CD4-positive, alpha-beta T cell treated with Interleukin-21 for 1 hour (primary cell): ENCODE data around the gene PREP.
"Not testable (repeated sequence)": the region's sequence is repeated elsewhere in the genome, so short reads cannot be mapped to it uniquely, and the experiment has no call there.

Experiments used
- DNase-seq: peaks from one replicate; pipeline ENCODE4 v3.0.0-alpha.2; 2020

Gene PREP

DNA sequence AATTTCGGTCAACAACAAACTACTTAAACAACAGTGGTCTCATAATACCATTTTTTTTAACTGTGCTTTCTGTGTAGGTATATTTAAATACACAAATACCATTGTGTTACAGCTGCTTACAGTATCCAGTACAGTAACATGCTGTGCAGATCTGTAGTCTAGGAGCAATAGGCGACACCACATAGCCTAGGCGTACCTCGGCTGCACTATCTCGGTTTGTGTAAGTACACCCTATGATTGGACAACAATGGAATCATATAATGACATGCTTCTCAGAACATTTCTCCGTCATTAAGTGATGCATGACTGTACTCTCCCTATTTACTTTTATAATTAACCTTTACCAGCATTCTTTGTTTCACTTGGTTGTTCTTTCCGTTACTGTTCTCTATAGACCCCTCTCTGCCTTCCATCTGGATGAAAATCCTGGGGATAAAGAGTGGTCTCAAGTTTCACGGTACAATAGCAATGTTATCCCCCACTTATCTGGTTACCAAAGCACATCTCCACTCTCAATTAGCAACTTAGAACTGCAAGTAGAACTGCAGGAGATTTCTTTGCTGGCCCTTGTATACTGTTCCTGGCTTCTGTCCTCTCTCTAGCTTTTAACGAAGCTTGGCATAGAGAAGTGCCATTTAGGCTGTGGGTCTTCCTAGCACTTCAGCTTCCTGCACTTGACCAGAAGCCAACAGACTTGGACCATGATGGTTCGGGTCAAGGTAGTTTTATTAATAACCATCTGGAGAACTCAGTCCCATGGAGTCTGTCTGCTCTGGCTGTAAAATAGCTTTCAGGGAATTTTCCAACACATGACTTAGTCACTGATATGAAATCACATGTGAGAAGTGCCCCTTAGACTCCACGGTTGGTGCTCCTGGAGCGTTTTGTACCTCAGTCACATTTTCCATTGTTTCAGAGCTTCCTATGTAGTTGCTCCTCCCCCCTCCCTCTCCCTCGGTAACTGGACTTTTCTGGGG is 142.7 kb downstream of the PREP start:
- DNase-seq = no peak

DNA sequence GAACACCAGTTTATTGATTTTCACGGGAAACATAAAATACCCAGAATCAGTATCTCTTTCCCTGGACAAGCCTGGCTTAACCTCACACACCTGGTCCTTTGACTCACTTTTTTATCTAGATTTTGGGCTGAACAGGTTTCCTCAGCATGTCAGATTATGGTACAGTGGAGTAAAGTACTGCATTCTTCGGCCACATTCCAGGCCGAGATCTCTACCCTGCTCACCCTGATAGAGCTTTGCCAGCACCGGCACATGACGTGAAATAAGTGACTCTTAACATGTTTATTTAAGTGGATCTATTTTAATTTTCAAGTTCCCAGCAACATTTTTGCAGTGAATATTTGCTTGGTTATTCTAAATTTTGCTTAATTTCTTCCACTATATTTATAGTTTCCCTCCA is 144.1 kb downstream of the PREP start:
- DNase-seq = no peak

DNA sequence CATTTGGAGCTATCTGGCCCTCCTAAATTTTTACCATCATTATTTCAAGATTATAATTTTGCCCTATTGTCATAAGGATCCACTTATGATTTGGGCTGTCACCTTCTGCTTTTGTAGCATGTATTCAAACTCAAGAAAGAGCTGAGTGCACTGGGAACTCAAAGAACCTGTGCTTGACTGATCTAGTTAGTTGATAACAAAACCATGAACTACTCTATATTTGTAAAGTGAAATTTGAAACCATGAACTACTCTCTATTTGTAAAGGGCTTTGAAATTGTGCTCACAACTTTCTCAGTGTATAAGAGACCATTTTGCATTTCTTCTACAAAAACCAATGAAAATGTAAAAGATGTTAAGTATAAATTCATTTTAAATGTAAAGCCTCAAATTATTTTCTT is 145.5 kb downstream of the PREP start:
- DNase-seq = no peak

DNA sequence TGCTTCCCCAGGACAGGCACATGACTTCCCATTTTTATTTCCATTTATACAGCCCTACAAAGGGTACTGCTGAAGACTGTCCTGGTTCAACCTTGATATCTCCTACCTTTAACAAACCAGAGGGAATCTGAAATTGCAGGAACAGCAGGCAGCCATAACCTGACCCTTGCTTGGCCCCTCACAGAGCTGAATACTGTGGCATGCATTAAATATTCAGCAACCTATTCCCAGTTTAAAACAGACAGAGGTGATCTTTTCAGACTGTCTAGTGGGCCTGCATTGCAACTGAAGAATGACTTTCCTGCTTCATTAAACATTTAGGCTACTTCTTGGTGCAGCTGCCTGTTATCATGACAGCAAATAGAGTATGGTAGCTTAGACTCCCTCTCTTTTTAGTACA is 146.3 kb downstream of the PREP start:
- DNase-seq = no peak

DNA sequence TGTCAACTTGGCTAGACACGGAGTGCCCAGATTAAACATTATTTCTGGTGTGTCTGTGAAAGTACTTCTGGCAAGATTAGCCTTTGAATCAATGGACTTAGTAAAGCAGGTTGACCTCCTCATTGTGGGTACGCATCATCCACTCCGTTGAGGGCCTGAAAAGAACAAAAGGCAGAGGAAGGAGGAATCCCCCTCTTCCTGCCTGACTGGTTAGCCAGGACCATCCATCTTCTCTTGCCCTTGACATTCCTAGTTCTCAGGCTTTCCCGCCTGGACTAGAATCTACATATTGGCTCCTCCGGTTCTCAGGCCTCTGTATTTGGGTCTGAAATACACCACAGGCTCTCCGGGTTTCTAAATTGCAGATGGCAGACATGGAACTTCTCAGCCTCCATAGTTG is 149.1 kb downstream of the PREP start:
- no peak for DNase-seq

DNA sequence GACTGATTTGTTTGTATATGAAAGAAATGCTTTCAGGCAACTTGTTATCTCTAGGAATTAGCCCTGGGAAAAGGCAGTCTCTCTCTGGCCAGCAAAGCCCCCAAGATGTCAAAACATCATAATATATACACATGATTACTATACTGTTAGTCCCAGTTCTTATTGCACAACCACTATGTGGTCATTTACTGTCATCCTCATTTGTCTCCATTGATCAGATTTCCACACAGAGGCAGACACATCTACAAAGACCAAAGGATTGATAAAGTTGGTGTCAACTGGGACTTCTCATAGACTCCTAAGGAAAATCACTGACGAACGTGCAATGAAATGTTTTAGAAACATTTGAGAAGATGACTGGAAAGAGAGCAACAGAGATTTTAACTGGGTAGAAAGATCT is 151.2 kb downstream of the PREP start:
- DNase-seq = no peak

DNA sequence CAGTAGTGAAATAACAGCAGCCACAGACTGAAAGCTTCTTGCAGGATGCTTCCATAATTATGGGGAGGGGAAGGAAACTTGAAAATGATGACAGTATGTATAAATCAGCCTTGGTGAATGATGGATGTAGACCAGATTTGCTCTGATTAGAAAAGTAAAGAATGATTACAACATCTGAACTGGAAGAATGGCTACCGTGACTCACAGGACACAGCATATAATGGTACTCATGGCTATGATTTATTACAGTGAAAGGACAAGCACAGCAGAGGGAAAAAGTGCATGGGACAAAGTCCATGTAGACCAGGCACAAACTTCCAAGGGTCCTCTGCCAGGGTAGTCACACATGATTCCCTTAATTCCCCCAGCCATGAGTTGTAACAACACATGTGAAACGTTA is 152.3 kb downstream of the PREP start:
- no peak for DNase-seq

DNA sequence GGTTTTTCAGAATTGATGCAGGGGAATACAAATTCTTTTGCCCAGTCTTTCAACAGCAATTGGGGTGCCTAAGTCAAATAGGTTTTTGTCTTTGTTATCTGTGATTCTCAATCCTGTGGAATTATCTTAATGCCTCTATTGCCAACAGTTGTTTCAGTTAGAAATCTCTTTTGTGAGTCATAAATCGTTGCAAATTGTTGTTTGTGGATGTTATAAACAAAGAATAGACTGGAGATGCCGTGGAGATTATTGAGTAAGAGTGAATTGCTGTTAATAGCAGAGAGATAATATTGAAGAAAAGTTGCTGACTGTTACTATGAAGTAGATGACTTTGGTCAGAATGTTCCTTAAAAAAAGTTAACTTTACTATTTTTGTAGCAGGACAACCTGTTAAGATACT is 159.4 kb downstream of the PREP start:
- no peak for DNase-seq

DNA sequence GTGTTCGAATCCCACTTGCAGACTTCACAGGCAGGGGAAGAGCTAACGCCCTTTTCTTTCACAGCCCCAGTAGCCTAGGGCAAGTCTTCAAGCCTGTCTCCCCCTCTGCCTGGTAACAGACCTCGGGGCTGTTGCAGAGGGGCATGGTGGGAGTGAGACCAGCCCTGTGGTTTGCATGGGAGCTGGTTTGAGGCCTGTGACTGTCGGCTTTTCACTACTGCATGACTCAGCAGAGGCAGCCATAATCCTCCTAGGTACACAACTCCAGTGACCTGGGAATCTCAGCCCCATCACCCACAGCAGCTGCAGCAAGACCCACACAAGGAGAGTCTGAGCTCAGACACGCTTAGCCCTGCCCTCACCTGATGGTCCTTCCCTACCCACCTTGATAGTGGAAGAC is 167.7 kb downstream of the PREP start:
- DNase-seq = no peak

DNA sequence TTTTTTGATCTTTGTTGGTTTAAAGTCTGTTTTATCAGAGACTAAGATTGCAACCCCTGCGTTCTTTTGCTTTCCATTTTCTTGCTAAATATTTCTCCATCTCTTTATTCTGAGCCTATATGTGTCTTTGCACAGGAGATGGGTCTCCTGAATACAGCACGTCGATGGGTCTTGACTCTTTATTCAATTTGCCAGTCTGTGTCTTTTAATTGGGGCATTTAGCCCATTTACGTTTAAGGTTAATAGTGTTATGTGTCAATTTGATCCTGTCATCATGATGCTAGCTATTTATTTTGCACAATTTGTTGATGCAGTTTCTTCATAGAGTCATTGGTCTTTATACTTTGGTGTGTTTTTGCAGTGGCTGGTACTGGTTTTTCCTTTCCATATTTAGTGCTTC is 171.1 kb downstream of the PREP start:
- not testable (repeated sequence) for DNase-seq
